Measurements from ENCODE around the gene DPH1. TPM values are rescaled to one million over a fixed set of nuclear protein-coding genes. Genes with fewer than 3 reads are reported as not detected.

The DPH1 gene
- polyA plus RNA-seq, 1 experiment = 54.6 TPM

DNA sequence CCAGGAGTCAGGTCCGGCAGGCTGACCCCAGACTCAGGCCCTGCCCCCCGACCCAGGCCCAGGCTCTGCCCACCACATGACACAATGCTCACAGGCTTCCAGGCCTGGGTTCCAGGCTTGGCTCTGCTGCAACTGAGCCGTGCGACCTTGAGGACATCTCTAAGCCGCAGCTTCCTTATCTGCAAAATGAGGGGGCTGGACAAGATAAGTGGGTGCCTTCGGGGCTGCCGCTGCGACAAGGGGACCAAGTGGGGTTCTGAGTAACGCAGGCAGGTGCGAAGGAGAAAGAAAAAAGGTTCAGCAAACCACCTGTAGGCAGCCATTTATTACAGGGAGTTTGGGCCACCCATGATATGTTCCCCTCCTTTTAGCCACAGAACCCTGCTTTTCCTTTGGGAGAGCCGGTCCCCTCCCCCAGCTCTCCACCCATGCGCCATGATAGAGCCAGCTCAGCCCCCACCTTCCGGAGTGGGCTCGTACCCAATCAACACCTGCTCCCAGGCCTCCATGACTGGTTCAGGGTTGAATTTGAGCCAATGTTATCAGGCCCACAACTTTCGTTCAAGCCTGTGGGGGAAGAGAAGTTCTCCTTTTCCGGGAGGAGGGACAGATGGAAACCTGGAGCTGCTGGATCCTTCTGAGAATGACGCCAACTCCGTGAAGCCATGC lies 43.0 kb upstream of the DPH1 start:
- no peaks in the 10 kb centered on the region for H3K36me3 ChIP-seq (ENCODE audit: control insufficient read depth, insufficient read depth, low read length)
- ChIA-PET POLR2A (no interaction called here), CTCF (interaction anchor here (0.6 to 0.7 kb wide), 2 partner anchors 47 to 56 kb away, joined by 3 read pairs; no protein-coding TSS in a partner anchor)
- H3K4me3 ChIP-seq (ENCODE audit: low read depth, low read length) = no peak overlapping the region
- TF ChIP-seq, protein P1, sequence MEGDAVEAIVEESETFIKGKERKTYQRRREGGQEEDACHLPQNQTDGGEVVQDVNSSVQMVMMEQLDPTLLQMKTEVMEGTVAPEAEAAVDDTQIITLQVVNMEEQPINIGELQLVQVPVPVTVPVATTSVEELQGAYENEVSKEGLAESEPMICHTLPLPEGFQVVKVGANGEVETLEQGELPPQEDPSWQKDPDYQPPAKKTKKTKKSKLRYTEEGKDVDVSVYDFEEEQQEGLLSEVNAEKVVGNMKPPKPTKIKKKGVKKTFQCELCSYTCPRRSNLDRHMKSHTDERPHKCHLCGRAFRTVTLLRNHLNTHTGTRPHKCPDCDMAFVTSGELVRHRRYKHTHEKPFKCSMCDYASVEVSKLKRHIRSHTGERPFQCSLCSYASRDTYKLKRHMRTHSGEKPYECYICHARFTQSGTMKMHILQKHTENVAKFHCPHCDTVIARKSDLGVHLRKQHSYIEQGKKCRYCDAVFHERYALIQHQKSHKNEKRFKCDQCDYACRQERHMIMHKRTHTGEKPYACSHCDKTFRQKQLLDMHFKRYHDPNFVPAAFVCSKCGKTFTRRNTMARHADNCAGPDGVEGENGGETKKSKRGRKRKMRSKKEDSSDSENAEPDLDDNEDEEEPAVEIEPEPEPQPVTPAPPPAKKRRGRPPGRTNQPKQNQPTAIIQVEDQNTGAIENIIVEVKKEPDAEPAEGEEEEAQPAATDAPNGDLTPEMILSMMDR (IDR thresholded peaks at IDR 0.05; ENCODE audit: insufficient read depth, low read depth, low read length) = no peak
- H3K27me3 ChIP-seq (ENCODE audit: control insufficient read depth, insufficient read depth, low read length) = no peaks in the 10 kb centered on the region
- DNase-seq (ENCODE audit: low read depth) = no peak

DNA sequence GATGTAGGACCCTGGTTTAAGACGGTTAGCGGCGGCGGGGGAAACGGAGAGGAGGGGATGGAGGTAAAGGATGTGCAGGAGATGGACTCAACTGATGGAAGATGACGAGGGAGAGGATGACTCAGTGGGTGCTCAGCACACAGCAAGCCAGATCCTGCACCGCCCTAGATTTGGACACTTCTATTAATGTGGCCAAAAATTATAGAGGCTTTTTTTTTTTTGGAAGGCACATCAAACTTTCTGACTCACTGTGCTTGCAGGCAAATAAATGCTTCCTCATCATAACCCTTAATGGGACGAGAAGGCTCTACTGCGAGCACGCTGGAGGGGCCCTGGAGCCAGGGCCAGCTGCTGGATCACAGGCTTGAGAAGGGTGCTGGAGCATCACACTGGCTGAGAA lies 40.8 kb upstream of the DPH1 start:
- Histone ChIP-seq H3K4me3 (ENCODE audit: low read depth, low read length) (no peak overlapping the region), H3K36me3 (ENCODE audit: control insufficient read depth, insufficient read depth, low read length) (no peaks in the 10 kb centered on the region), H3K27me3 (ENCODE audit: control insufficient read depth, insufficient read depth, low read length) (no peaks in the 10 kb centered on the region; the same call in 1 of the 2 replicates)
- TF ChIP-seq, protein P1 (IDR thresholded peaks at IDR 0.05; ENCODE audit: insufficient read depth, low read depth, low read length) = no peak
- ChIA-PET CTCF (no interaction called here), POLR2A (no interaction called here)
- DNase-seq (ENCODE audit: low read depth) = peak; percentile 87

DNA sequence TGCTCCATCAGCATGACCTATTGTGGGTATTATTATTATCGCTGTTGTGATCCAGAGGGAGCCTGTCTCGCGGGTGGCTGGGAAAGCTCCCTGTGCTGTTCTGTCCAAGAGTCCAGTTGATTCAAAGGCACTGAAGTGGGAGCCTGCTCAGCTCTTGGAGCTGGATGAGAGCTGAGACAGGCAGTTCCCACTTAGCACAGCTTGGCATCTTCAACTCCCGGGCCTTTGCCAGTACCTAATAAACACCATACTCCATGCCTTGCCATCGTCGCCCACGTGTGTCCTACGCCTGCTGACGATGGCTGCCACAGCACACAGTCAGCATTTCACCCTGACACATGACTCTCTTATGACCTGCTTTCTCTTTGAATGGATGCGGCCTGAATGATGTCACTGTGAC lies 37.4 kb upstream of the DPH1 start:
- DNase-seq (ENCODE audit: low read depth) = no peak
- Histone ChIP-seq H3K4me3 (ENCODE audit: low read depth, low read length) (no peak overlapping the region), H3K36me3 (ENCODE audit: control insufficient read depth, insufficient read depth, low read length) (no peaks in the 10 kb centered on the region), H3K27me3 (ENCODE audit: control insufficient read depth, insufficient read depth, low read length) (peaks cover 2% of the 10 kb centered on the region)
- TF ChIP-seq, protein P1 (IDR thresholded peaks at IDR 0.05; ENCODE audit: insufficient read depth, low read depth, low read length) = no peak
- POLR2A ChIA-PET = no interaction called here
- CTCF ChIA-PET = no interaction called here

DNA sequence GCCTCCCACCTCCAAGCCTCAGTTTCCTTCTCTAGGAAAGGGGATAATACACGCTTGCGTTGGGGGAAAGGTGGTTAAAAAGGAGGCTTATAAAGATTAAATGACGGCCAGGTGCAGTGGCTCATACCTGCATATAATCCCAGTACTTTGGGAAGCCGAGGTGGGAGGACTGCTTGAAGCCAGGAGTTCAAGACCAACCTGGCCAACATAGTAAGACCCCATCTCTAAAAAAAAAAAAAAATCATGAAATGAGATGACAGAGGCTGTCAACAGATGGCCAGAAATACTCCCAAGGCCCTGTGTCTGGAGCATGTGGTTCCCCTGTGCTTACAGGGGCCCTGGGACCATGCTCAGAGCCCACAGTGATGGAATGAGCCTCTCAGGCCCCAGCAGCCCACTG lies 35.2 kb upstream of the DPH1 start:
- peaks cover 2% of the 10 kb centered on the region for H3K27me3 ChIP-seq (ENCODE audit: control insufficient read depth, insufficient read depth, low read length)
- DNase-seq (ENCODE audit: low read depth) = no peak
- ChIA-PET POLR2A (no interaction called here), CTCF (no interaction called here)
- TF ChIP-seq, protein P1 (IDR thresholded peaks at IDR 0.05; ENCODE audit: insufficient read depth, low read depth, low read length) = no peak
- H3K36me3 ChIP-seq (ENCODE audit: control insufficient read depth, insufficient read depth, low read length) = no peaks in the 10 kb centered on the region
- H3K4me3 ChIP-seq (ENCODE audit: low read depth, low read length) = no peak overlapping the region

DNA sequence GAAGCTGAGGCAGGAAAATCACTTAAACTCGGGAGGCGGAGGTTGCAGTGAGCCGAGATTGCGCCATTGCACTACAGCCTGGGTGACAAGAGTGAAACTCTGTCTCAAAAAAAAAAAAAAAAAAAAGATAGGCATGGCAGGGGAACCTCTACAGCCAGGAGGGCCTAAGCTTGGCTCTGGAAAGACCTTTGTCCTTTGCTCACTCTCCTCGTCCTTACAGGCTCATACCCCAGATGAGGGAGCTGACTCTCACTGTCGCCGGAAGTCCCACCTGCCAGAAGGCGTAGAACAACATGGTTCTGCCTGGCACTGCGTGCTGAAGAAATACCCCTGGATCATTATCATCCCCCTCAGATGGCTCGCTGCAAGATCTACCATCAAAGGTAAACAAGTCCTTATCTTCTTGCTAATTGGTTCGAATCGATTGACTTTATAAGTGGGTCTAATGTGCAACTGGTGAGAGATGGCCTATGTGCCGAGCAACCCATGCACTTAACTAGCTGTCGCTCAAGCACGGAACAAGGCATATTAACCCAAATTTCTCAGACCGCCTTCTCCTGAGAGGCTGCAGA lies 34.5 kb upstream of the DPH1 start:
- Histone ChIP-seq H3K4me3 (ENCODE audit: low read depth, low read length) (no peak overlapping the region), H3K36me3 (ENCODE audit: control insufficient read depth, insufficient read depth, low read length) (no peaks in the 10 kb centered on the region), H3K27me3 (ENCODE audit: control insufficient read depth, insufficient read depth, low read length) (peaks cover 2% of the 10 kb centered on the region)
- TF ChIP-seq, protein P1 (IDR thresholded peaks at IDR 0.05; ENCODE audit: insufficient read depth, low read depth, low read length) = no peak
- ChIA-PET CTCF (interaction anchor here (0.7 to 1.9 kb wide), 2 partner anchors 86 to 422 kb away, joined by 3 to 5 read pairs; no protein-coding TSS in a partner anchor), POLR2A (no interaction called here)
- DNase-seq (ENCODE audit: low read depth) = no peak
